Fibroblast of lung (primary cell): ENCODE measurements around the gene LIMK1. TPM values are rescaled to one million over a fixed set of nuclear protein-coding genes. Genes with fewer than 3 reads are reported as not detected.

ENCODE experiments used
- DNase-seq, 2 donors: peaks; one replicate each; pipeline versions ENCODE4 v3.0.0 to v3.0.0-alpha.2; 2010; ENCODE audit warnings: low read depth in 2 of 2
- H2AFZ ChIP-seq: 2 replicates; pipeline ENCODE4 v1.5.1; 2012; ENCODE audit warnings: low read length, control low read depth, inconsistent platforms
- H3K27ac ChIP-seq: 2 replicates; pipeline ENCODE4 v1.5.1; 2011; ENCODE audit warnings: low read length, control low read depth; ENCODE audit not compliant: insufficient read depth
- H3K27me3 ChIP-seq: 2 replicates; pipeline ENCODE4 v1.5.1; 2011; ENCODE audit warnings: mild to moderate bottlenecking, low read length; ENCODE audit not compliant: control insufficient read depth, insufficient read depth
- H3K36me3 ChIP-seq: 2 replicates; pipeline ENCODE4 v1.5.1; 2011; ENCODE audit warnings: low read length; ENCODE audit not compliant: control insufficient read depth, insufficient read depth
- H3K4me1 ChIP-seq: 2 replicates; pipeline ENCODE4 v1.5.1; 2011; ENCODE audit warnings: low read length; ENCODE audit not compliant: control insufficient read depth, insufficient read depth; ENCODE audit errors: extremely low read depth
- H3K4me2 ChIP-seq: 2 replicates; pipeline ENCODE4 v1.5.1; 2011; ENCODE audit warnings: low read length, control low read depth; ENCODE audit not compliant: insufficient read depth; ENCODE audit errors: extremely low read depth
- H3K4me3 ChIP-seq, 4 experiments: fragments of 200-600 bp in 1 of 4; sonication (generic) in 1 of 4; replicated peaks in 1 of 4; 2 replicates each; pipeline ENCODE4 v1.5.1; 2011 to 2016; ENCODE audit warnings: low read length in 4 of 4, low read depth in 3 of 4, mild to moderate bottlenecking in 3 of 4, control low read depth in 2 of 4, inconsistent platforms in 1 of 4, mixed read lengths in 1 of 4; ENCODE audit not compliant: insufficient read depth in 1 of 4; ENCODE audit errors: control extremely low read depth in 1 of 4
- H3K79me2 ChIP-seq: 2 replicates; pipeline ENCODE4 v1.5.1; 2012; ENCODE audit warnings: mild to moderate bottlenecking, low read length, inconsistent platforms; ENCODE audit not compliant: control insufficient read depth, insufficient read depth
- H3K9ac ChIP-seq: 2 replicates; pipeline ENCODE4 v1.5.1; 2011; ENCODE audit warnings: mild to moderate bottlenecking, low read length, control low read depth; ENCODE audit not compliant: insufficient read depth
- H3K9me3 ChIP-seq: 2 replicates; pipeline ENCODE4 v1.5.1; 2012; ENCODE audit warnings: low read depth, low read length; ENCODE audit not compliant: control insufficient read depth, insufficient read depth
- H4K20me1 ChIP-seq: 2 replicates; pipeline ENCODE4 v1.5.1; 2011; ENCODE audit warnings: low read length; ENCODE audit not compliant: control insufficient read depth, insufficient read depth; ENCODE audit errors: extremely low read depth
- CTCF ChIP-seq, 2 donors: IDR thresholded peaks in 1 of 2; conservative IDR thresholded peaks in 1 of 2; 1 replicate in 1 of 2; 2 replicates in 1 of 2; pipeline ENCODE4 v1.5.1; 2011 to 2012; ENCODE audit warnings: low read length in 2 of 2, control low read depth in 1 of 2, inconsistent platforms in 1 of 2, low read depth in 1 of 2, mild to moderate bottlenecking in 1 of 2
- EZH2 ChIP-seq: IDR thresholded peaks from 2 replicates; pipeline ENCODE4 v1.5.1; 2012; ENCODE audit warnings: low read length, control low read depth, mild to moderate bottlenecking; ENCODE audit errors: missing control alignments
- polyA plus RNA-seq, 2 donors: library from polyadenylated mRNA; depleted of rRNA in 1 of 2; stranded (reverse) in 1 of 2; unstranded in 1 of 2; fragments of >200 nt; gene quantifications; 2 replicates each; pipeline ENCODE4 v1.2.1, GENCODE V29; 2011 to 2012; ENCODE audit warnings: missing spikeins in 1 of 2
- total RNA-seq: library from RNA; depleted of rRNA; stranded (reverse); fragments of >200 nt; gene quantifications from 2 replicates; pipeline ENCODE4 v1.2.1, GENCODE V29; 2014

Gene LIMK1
- total and polyA plus RNA-seq, 2 donors (not counting 1 experiment from before 2014, with no cell fraction given): 22.5 TPM

- H3K4me3 ChIP-seq: no peak overlapping the region
- H3K79me2 ChIP-seq: no peaks in the 10 kb centered on the region
- no peak overlapping the region for H3K27ac ChIP-seq
- H3K36me3 ChIP-seq: no peaks in the 10 kb centered on the region
- H3K9ac ChIP-seq: no peak overlapping the region
- no peaks in the 10 kb centered on the region for H3K27me3 ChIP-seq
- no peak overlapping the region for H3K4me2 ChIP-seq
- H2AFZ ChIP-seq: no peak overlapping the region
- no peaks in the 10 kb centered on the region for H3K4me1 ChIP-seq
- H4K20me1 ChIP-seq: no peaks in the 10 kb centered on the region
- no peaks in the 10 kb centered on the region for H3K9me3 ChIP-seq
- TF ChIP-seq EZH2 (no peak), CTCF (conservative IDR thresholded peaks at IDR 0.05 in 1 of 2, IDR thresholded peaks at IDR 0.05 in 1 of 2; ENCODE audit: low read depth in 1 of 2, low read length in 2 of 2) (no peak)
- DNase-seq: no peak
Observed at GRCh38 chr7:74068378-74069085, 15.1 kb upstream of the LIMK1 start.

GRCh38 chr7:74069086-74069541, 14.5 kb upstream of the LIMK1 start:
- no peak for DNase-seq
- Histone ChIP-seq H3K79me2 (no peaks in the 10 kb centered on the region), H4K20me1 (no peaks in the 10 kb centered on the region)

More at GRCh38 chr7:74069086-74069541, 14.5 kb upstream of the LIMK1 start:
- no peak for TF ChIP-seq CTCF (conservative IDR thresholded peaks at IDR 0.05 in 1 of 2, IDR thresholded peaks at IDR 0.05 in 1 of 2; ENCODE audit: low read depth in 1 of 2, low read length in 2 of 2)
- no peak for TF ChIP-seq EZH2
- H2AFZ ChIP-seq: no peak overlapping the region
- H3K4me1 ChIP-seq: no peaks in the 10 kb centered on the region
- H3K9ac ChIP-seq: no peak overlapping the region
- H3K9me3 ChIP-seq: no peaks in the 10 kb centered on the region
- H3K4me3 ChIP-seq: no peak overlapping the region
- no peaks in the 10 kb centered on the region for H3K27me3 ChIP-seq
- H3K27ac ChIP-seq: no peak overlapping the region
- no peaks in the 10 kb centered on the region for H3K36me3 ChIP-seq
- no peak overlapping the region for H3K4me2 ChIP-seq
